ENCODE results near the gene TCF12.

The TCF12 gene

GRCh38 chr15:57287123-57287521 is 368.7 kb downstream of the TCF12 start:
- FAIRE-seq = peak; percentile 94
- no peak for DNase-seq (ENCODE audit: insufficient read length, low spot score)

DNA sequence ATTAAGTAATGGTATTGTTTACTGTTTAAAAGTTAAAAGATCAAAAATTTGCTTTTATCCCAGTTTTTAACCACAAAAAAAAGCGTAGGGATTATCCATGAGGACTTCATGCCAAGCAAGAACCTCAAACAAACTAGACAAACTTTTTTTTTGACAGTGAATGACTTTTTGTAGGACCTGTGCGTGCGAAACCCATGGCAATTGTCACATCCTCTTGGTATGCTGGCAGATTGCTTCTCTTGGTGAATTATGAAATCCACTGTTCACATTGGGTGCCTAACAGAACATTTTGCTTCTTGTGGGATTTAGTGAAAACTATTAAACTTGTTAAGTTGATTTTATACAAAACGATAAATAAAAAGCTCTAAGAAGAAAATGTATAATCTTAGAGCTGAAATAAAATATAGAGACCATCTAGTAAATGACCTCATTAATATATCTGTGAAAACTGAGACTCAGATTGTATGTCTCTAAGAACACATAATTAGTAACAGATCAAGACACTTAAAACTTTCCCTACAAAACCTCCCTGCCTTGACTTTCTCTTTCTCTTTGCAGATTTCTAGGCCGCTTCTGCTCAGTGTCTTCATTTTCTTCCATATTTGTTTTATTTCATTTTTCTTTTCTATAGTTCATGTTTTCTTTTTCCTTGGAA is 370.6 kb downstream of the TCF12 start:
- DNase-seq (ENCODE audit: insufficient read length, low spot score) (no peak), FAIRE-seq (no peak)
- no peak for TF ChIP-seq CTCF (IDR thresholded peaks at IDR 0.05; ENCODE audit: insufficient read depth, missing control alignments)

More at GRCh38 chr15:57287123-57287521, 368.7 kb downstream of the TCF12 start:
- no peak for TF ChIP-seq CTCF (IDR thresholded peaks at IDR 0.05; ENCODE audit: insufficient read depth, missing control alignments)

GRCh38 chr15:57290187-57290586 is 371.7 kb downstream of the TCF12 start:
- no peak for TF ChIP-seq CTCF (IDR thresholded peaks at IDR 0.05; ENCODE audit: insufficient read depth, missing control alignments)
- DNase-seq (ENCODE audit: insufficient read length, low spot score) (no peak), FAIRE-seq (no peak)

- no peak for TF ChIP-seq CTCF (IDR thresholded peaks at IDR 0.05; ENCODE audit: insufficient read depth, missing control alignments)
- DNase-seq (ENCODE audit: insufficient read length, low spot score) = no peak
- FAIRE-seq = no peak
Measured at GRCh38 chr15:57290826-57291225, 372.4 kb downstream of the TCF12 start.

GRCh38 chr15:57296473-57297162 is 378.2 kb downstream of the TCF12 start:
- no peak for TF ChIP-seq CTCF (IDR thresholded peaks at IDR 0.05; ENCODE audit: insufficient read depth, missing control alignments)
- DNase-seq (ENCODE audit: insufficient read length, low spot score) (no peak), FAIRE-seq (no peak)

- DNase-seq (ENCODE audit: insufficient read length, low spot score) (no peak), FAIRE-seq (no peak)
- TF ChIP-seq CTCF (IDR thresholded peaks at IDR 0.05; ENCODE audit: insufficient read depth, missing control alignments) = no peak
Measured at GRCh38 chr15:57297163-57297593, 378.7 kb downstream of the TCF12 start.

- TF ChIP-seq CTCF (IDR thresholded peaks at IDR 0.05; ENCODE audit: insufficient read depth, missing control alignments) = no peak
- DNase-seq (ENCODE audit: insufficient read length, low spot score) (no peak), FAIRE-seq (no peak)
Measured at GRCh38 chr15:57297630-57298029, 379.2 kb downstream of the TCF12 start.
